NCI-H2196 treated with DMSO at 0.1 percent for 48 hours (cell line): ENCODE measurements around the gene HYAL1.
"Not testable (repeated sequence)": the region's sequence is repeated elsewhere in the genome, so short reads cannot be mapped to it uniquely, and the experiment has no call there.

Experiments
- DNase-seq: peaks from one replicate; lab custom pipeline; 2025; ENCODE audit not compliant: unreplicated experiment; lab: John Stamatoyannopoulos, UW

The HYAL1 gene

DNA sequence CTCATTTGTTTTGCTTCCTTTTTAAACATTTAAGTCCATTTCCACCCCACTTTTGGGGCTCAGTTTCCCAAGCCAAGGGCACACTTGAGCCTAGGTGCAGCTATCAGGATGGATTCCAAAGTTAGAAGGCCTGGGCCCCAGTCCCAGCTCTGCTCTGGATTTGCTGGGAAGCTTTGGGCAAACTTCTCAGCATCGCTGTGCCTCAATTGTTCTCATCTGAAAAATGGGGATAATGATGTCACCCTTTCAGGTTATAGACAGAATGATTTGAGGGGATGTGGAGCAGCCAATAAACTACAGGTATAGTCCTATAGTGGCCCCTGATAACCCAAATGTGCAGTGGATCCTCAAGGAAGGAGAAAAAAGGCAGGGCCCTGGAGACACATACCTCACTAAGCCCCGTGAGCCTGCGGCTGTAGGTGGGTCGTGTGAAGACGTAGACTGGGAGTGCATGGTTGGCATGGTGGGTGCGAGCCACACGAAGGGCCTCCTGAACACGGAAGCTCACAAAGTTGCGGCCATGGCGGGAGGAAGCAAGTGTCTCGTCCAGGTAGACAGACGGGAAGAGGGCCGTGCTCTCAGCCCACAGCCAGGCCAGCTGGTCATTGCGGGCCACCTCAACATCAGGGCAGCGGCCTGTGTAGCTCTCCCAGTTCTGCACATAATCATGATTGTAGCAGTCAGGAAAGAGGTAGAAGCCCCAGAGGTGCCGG lies 16.0 kb upstream of the HYAL1 start:
- DNase-seq = no peak

DNA sequence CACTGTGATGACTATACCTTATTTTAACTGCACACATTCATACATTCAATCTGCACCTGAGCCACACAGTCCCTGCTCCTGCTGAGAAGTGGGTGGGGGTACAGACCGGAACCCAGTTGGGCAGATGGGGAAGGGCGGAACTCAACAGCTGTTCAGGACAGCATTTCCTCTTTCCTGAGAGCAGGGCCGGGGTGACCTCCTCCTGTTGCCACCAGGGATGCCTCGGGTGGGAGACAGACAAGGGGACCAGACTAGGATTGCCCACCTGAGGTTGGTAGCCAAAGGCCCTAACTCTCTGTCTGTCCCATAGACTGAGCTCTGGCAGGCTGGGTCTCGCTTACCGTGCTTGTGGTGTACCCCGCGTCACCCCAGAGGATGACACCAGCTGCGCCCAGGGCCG lies 15.2 kb upstream of the HYAL1 start:
- no peak for DNase-seq

DNA sequence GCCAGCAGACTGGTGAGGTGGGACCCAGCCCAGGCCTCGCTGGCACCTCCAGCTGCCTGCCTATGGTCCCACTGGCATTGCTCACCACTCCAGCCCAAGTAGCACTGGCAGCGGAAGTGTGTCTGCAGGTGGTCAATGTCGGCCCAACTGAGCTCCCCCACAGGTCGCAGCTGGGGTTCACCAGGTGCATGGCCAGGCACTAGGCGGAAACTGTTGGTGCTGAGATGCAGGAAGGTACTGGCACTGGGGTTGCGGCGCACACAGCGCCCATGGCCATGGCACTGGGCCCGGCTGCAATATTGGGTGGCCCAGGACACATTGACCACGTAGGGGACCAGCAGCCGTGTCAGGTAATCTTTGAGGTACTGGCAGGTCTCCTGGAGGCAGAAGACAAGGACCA lies 14.8 kb upstream of the HYAL1 start:
- no peak for DNase-seq

DNA sequence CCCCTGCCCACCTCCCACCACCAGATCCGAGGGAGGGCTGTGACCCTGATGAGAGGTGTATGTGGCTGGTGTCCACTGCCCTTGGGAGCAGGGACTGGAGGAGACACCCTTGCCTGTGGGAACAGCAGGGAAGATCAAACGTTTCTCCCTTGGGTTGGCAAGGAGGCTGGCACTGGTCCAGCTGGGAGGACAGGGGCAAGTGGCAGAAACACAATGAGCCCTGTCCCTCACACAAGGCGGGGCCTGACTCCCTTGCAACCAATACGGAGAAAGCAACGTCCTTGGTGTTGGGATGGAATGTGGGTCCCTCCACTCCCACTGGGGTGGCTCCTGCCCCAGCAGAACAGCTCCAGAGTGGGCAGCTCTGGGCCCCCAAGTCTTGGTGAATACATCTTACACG lies 13.9 kb upstream of the HYAL1 start:
- no peak for DNase-seq

DNA sequence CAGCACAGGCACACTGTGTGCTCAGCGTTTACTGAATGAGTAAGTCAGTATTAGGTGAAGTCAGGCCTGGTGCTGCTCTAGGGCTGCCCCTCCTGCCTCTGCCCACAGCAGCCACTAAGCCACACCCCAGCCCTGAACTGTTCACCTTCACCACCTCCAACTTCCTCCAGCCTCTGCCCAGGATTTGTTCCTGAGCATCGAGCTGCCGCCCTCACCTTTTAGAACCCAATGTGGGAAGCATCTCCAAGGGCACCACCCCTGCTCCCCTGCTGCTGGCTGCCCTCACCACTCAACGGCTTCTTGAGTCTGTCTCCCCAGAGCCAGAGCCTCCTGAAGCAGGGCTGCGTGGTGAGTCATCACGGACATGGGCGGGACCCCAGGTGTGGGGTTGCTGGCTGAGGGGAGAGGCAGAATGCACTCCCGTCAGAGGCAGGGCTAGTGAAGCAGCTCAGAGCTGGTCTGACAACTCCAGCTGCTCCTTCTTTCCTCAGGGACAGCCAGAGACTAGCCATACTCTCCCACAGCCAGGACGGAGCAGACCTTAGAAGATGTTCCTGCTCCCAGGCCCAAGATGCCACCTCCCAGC lies 13.4 kb upstream of the HYAL1 start:
- DNase-seq = no peak

DNA sequence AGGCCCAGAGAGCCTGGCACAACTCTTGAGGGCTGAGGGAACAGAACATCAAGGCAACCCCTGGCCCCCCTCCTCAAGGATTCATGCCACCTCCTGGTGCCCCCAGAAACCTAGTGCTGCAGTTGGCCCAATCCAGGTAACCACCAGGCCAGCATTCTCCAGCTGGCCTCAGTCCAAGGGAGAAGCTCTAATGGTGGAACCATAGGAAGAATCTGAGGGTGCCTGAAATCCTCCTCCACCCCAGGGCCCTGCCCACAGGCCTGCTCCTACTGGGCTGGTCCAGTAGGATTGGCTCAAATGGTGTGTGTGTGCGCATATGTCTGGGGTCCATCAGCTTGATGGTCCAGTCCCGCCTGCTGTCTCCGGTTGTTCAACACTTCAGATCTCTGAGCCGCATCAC lies 11.4 kb upstream of the HYAL1 start:
- no peak for DNase-seq

DNA sequence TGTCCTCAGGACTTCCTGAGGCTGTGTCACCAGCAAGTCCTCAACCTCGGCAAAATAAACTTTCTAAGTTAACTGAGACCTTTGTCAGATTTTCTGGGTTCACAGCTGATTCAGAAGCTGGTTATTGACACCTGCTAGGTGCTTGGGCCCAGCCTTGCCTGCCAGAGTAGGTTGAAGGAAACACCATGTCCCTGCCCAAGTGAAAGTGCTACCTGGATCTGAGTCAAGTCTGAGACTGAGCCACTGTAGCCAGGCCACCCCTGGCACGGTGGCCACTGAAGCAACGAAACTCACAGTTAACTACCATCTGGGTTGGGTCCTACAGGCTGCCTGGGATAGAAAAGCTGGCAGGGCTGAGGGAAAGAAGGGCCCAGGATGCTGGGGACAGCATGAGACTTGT lies 11.0 kb upstream of the HYAL1 start:
- no peak for DNase-seq

DNA sequence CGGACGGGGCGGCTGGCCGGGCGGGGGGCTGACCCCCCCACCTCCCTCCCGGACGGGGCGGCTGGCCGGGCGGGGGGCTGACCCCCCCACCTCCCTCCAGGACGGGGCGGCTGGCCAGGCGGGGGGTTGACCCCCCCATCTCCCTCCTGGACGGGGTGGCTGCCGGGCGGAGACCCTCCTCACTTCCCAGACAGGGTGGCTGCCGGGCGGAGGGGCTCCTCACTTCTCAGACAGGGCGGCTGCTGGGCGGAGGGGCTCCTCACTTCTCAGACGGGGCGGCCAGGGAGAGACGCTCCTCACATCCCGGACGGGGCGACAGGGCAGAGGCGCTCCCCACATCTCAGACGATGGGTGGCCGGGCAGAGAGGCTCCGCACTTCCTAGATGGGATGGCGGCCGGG lies 8.7 kb upstream of the HYAL1 start:
- not testable (repeated sequence) for DNase-seq

DNA sequence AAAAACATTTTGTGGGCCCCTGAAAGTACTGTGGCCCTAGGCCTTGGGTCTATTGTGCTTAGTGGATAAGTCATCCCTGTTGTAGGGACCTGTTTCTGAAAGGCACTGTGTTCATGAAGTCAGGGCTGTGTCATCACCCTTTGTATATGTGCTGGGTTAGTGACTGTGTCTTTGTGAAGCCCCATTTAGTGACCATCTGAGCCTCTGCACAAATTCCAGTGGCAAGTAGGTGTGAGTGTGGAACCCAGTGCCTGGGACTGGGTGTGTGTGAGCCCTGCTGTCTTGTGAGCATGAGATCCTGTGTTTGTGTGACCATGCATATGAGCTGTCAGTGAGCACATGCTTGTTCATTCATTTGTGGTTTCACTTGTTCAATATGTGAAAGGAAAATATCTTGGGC lies 1.2 kb upstream of the HYAL1 start:
- DNase-seq = no peak

DNA sequence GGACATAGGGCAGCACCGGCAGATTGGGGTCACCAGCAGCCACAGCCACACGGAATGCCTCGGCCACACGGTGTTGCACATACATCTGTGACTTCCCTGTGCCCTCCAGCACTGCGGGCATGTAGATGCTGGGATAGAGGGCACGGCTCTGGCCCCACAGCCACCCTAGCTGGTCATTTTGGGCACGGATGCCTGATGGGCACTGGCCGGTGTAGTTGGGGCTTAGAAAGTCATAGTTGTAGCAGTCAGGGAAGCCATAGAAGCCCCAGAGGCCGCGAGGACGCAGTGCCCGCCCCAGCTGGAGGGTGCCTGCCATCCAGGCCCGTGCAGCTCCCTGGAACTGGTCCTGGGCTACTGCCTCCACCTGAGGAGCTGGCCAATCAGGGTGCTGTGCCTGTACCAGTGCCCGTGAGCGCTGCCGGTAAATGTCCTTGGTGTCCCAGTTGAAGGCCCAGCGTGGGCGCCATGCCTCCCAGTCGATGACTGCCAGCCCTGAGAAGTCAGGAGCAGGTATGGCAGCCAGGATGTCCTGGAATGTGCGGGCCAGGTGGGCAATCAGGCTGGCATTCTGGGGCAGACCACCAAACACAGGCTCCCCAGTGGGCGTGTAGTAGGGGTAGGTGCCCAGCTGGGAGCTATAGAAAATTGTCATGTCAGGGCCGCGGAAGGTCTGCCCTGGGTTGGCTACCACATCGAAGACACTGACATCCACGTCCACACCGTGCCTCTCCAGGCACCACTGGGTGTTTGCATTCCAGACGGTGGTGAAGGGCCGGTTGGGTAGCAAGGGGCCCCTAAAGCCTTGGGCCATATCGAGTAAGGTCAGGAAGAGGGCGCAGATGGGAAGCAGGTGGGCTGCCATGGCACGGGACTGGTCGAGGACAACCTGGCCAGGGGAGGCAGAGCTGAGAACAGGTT lies 1.0 kb downstream of the HYAL1 start:
- no peak for DNase-seq

DNA sequence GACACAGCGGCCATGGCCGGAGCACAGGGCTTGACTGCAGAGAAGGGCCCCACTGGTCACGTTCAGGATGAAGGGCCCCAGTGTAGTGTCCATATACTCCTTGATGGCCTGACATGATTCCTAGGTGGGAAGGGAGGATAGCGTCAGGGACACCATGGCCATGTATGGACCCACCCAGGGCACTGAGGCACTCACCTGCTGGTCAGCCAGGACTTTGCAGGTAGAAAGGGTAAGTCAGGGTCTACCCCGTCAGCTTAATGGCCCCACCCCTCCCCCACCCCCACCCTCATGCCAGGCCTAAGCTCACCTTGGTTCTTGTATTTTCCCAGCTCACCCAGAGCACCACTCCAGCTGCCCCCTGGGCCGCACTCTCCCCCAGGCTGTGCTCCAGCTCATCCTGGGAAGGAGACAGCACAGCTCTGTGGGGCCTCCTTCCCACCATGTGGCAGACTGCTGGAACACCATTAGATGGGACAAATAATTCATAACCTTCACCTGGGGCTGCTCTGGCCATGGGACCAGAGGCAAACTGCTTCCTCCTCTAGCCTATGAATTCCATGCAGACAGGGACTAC lies 2.6 kb downstream of the HYAL1 start:
- DNase-seq = no peak

DNA sequence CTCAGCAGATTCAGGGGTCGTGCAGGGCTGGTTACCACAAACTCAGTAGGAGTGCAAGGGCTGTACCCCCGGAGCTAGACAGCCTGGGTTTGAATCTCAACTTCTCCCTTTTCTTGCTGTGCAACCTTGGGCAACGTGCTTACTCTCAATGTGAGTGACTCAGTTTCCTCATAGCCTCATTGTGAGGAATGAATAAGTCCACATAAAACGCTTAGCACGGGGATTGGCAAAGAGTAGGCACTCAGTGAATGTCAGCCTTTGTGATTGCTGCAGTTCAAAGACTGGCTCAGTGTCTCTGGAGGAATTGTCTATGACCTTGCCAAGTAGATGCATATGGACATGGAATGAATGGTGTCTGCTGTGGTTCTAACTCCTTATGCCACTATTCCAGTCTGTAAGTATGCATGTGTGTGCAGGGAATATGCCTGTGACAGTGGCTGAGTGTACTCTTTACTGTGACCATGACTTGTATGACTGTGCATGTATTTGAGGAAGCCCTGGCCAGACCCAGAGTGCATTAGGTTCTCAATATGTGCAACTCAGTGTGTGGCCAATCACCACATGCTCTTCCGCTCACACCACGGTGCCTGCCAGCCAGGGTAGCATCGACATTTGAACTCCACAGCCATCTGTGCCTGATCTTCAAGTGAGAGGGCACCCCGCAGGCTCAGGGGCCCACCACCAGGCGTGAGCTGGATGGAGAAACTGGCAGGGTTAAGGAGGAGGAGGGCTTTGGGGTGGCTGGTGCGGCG lies 3.3 kb downstream of the HYAL1 start:
- DNase-seq = no peak

DNA sequence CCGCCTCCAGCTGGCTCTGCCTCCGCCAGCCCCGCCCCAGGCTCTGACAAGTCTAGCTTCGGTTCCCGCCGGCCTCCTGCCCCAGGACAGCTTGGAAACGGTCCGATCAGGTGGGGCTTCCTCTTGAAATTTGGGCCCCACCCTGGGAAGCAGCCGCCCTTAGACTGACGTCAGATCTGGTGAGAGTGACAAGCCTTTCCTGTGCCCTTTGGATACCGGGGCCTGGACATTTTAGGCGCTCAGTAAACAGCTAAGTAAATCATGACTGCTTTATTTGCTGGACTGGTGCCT lies 3.8 kb downstream of the HYAL1 start:
- DNase-seq = no peak

DNA sequence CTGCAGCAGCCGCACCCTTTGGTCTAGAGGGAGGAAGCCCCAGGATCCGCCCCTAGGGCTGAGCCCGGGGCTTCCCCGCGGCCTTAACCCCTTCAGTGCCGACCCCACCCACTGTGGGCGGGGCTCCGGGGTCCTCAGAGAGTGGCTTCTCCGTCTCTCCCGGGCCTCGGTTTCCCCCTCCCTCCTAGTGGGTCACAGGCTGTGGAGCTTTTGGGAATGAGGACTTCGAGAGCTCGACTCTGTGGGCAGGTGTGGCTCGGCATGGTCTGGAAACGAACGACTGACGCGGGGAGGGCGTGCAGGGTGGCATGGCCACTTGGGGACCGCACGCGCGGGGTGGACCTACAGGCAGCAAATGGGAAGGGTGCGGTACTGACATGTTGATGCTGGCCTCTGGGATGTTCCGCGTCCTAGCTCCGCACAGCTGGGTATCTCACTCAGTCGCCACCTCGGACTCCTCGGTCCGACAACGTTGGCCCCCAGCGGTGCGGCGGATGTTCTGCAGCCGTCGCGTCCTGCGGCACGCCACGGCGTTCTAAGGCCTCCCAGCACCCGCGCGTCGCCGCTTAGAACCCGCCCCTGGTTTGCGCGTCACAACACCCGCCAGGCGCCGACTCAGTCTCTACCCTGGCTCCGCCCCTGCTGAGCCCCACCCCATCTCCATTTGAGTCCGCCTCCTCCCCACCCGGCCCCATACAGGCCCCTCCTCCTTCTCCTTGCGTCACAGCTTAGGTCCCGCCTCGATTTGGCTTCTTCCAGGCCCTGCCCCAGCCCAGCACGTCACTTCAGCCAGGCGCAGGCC lies 4.3 kb downstream of the HYAL1 start, which contains the start of the genes HYAL3 and NAA80:
Gene HYAL3 (minus strand): TSS at position 570 of the 802 bp plus-strand sequence. CDS start 3,803 bp downstream, outside the sequence.
Gene NAA80 (minus strand): TSS at position 570 of the 802 bp plus-strand sequence. CDS start 1,942 bp downstream, outside the sequence.
- peak; percentile 80 for DNase-seq

DNA sequence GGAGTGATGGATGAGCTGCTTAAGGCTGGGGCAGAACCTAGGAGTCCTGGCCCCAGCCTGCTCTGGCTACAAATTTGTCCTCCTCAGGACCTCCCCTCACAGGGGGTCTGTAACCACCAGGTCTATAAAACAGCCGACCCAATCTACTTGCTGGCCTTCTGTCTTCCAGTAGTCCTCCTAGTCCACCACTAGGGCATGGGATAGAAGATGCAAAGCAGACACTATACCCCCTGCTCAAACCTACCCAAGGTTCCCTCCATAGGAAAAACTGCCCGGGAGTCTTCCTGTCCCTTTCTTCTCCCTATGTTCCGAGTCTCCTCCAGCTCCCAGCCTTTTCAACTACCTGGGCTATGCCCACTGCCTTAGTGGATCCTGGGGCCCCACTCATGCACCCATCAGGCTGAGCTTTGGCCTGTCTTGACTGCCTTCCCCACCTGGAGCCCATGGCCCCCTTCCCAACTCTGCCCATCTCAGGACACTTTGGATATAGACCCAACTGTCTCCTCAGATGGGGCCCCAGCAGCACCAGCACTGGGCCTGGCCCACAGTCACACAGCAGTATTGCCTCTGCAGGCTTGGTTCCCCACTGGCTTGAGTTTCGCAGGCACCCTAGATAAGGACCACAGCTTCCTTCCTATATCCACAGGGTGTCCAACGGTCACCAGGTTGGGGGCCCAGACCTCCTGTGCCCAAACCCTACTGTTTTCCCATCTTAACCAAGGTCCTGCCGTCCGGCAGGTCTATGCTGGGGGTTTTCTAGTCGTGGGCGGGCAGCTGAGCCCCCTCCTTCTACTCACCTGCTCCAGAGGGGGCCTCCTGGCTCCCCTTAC lies 5.3 kb downstream of the HYAL1 start:
- no peak for DNase-seq

DNA sequence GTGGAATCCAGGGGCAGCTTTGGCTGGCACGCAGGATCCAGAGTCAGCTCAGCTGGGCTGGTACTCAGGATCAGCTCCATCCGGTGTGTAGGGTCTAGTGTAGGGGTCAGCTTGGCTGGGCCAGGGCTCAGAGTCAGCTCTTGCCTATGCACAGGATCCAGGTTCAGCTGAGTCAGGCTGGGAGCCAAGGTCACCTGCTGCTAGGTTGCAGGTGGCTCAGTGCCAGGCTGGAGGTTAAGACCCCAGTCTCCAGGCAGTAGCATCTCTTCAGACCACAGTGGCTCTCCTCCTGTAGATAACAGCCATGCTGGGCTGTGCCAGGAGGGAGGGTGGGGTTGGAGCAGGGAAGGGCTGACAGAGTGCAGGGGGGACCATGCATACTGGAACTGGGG lies 6.0 kb downstream of the HYAL1 start:
- DNase-seq = no peak

DNA sequence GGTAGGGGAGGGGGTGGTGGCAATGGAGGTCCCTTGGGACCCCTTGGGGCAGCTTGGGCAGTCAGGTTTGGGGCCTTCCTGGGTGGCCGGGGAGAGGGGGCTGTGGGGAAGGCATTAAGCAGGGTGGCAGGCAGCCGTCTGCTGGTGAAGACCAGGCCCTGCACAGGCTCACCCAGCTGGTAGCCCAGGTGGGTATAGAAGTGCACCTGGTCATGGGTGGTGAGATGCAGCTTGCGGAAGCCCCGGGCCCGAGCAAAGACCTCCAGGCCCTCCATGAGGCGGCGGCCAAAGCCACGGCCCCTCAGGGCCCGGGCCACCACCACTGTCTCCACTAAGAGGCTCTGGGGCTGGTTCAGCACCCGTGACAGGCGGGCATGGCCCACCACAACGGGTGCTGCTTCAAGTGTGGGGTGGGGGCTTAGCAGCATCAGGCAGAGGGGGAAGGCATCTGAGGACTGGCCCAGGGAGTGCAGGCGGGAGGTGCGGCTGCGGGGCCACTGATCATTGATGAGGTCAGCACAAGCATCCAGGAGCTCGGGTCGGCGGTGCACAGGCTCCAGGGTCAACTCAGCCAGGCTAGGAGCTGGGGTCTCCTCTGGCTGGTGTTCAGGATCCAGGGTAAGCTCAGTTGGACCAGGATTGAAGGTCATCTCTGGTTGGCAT lies 6.5 kb downstream of the HYAL1 start:
- DNase-seq = no peak

DNA sequence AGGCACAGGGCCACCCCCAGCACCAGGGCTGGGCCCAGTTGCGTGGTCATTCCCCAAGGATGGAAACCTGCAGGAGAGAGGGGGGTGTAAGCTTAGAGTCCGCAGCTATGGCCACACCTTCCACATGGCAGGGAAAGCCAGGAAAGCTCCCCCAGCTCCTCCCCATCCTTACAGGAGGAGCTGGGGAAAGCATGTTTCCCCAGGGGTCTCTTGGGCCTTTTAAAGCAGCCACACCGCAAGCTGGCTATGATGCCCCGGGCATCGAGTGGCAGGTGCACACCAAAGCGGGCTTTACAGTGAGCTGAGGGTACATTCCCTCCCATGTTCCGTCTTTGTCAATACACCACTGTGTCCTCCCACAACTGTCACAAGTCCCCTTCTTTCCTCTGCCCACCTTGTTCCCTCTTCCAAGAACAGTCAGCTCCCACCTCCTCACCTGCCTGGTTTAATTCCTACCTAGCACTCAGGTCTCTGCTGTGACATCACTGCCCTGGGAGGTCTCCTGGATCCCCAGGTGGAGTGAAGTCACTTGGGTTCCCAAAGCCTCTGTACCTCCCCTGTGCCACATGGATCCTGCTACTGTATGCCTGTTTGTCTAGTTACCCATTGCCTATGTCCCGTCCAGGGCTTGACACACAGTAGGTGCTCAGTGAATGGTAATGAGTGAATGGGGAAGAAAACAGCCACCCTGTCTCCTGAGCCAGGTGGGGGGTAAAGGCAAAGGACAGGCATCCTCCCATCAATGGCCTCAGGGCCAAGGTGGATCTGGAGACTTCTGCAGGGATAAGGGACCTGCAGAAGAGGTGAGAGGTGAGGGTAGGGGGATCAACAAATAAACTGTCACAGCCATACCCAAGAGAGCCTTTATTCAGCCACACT lies 7.6 kb downstream of the HYAL1 start:
- no peak for DNase-seq
